BJ (cell line): ENCODE results near the gene MIDN. TPM values are rescaled to one million over a fixed set of nuclear protein-coding genes. Genes with fewer than 3 reads are reported as not detected.

Source experiments
- CTCF ChIA-PET: fragments of 350-600 bp; formaldehyde crosslinking; extraction: SDS; loops from one replicate; lab custom pipeline; 2021; ENCODE audit warnings: antibody characterized with exemption, inconsistent platforms; lab: Yijun Ruan, JAX
- POLR2A ChIA-PET: fragments of 300-600 bp; sonication (Branson Sonifier 250); formaldehyde crosslinking; extraction: SDS; loops from one replicate; lab custom pipeline; 2021; ENCODE audit warnings: antibody characterized with exemption; lab: Charles Lee
- DNase-seq: peaks from one replicate; pipeline ENCODE4 v3.0.0-alpha.2; 2011; ENCODE audit warnings: low read depth
- H3K27me3 ChIP-seq: 2 replicates; pipeline ENCODE4 v1.6.0; 2011; ENCODE audit warnings: low read length; ENCODE audit not compliant: control insufficient read depth, insufficient read depth
- H3K36me3 ChIP-seq: 2 replicates; pipeline ENCODE4 v1.5.1; 2011; ENCODE audit warnings: low read length; ENCODE audit not compliant: control insufficient read depth, insufficient read depth
- H3K4me3 ChIP-seq: 2 replicates; pipeline ENCODE4 v1.5.1; 2011; ENCODE audit warnings: low read depth, mild to moderate bottlenecking, control low read depth, low read length
- polyA plus RNA-seq: library from polyadenylated mRNA; depleted of rRNA; stranded (reverse); fragments of >200 nt; gene quantifications from 2 replicates; pipeline ENCODE4 v1.2.3, GENCODE V29; 2011
- TF ChIP-seq, protein P1 (sequence below): IDR thresholded peaks from 2 replicates; pipeline ENCODE4 v1.5.1; 2011; ENCODE audit warnings: low read depth, mild to moderate bottlenecking, control low read depth, inconsistent platforms, low read length, moderate library complexity; ENCODE audit not compliant: insufficient read depth

The MIDN gene
- polyA plus RNA-seq, 1 experiment, result 8.4 TPM

DNA sequence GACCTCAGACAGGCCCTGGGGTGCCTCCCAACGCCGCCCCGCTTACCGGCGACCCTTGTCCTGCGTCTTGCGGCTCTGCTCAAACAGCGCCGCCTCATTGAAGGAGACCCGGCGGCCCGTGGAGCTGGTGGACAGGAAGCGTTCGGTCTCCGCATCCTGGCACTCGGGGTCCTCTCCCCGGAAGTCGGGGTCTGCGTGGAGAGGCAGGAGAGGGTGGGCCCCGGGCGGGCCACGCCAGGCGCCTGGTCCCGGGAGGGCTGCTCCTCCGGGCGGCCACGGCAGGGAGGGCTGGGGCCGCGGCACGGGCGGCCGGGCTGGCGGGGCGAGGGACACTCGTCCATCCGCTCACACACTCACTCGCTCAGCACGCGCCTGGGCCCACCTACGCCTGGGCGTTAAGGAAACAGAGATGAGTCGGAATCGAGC lies 13.4 kb upstream of the MIDN start:
- Histone ChIP-seq H3K27me3 (no peaks in the 10 kb centered on the region), H3K4me3 (no peak overlapping the region), H3K36me3 (peaks cover 10% of the 10 kb centered on the region)
- ChIA-PET POLR2A (no interaction called here), CTCF (no interaction called here)
- no peak for DNase-seq
- TF ChIP-seq, protein P1, sequence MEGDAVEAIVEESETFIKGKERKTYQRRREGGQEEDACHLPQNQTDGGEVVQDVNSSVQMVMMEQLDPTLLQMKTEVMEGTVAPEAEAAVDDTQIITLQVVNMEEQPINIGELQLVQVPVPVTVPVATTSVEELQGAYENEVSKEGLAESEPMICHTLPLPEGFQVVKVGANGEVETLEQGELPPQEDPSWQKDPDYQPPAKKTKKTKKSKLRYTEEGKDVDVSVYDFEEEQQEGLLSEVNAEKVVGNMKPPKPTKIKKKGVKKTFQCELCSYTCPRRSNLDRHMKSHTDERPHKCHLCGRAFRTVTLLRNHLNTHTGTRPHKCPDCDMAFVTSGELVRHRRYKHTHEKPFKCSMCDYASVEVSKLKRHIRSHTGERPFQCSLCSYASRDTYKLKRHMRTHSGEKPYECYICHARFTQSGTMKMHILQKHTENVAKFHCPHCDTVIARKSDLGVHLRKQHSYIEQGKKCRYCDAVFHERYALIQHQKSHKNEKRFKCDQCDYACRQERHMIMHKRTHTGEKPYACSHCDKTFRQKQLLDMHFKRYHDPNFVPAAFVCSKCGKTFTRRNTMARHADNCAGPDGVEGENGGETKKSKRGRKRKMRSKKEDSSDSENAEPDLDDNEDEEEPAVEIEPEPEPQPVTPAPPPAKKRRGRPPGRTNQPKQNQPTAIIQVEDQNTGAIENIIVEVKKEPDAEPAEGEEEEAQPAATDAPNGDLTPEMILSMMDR, result no peak

DNA sequence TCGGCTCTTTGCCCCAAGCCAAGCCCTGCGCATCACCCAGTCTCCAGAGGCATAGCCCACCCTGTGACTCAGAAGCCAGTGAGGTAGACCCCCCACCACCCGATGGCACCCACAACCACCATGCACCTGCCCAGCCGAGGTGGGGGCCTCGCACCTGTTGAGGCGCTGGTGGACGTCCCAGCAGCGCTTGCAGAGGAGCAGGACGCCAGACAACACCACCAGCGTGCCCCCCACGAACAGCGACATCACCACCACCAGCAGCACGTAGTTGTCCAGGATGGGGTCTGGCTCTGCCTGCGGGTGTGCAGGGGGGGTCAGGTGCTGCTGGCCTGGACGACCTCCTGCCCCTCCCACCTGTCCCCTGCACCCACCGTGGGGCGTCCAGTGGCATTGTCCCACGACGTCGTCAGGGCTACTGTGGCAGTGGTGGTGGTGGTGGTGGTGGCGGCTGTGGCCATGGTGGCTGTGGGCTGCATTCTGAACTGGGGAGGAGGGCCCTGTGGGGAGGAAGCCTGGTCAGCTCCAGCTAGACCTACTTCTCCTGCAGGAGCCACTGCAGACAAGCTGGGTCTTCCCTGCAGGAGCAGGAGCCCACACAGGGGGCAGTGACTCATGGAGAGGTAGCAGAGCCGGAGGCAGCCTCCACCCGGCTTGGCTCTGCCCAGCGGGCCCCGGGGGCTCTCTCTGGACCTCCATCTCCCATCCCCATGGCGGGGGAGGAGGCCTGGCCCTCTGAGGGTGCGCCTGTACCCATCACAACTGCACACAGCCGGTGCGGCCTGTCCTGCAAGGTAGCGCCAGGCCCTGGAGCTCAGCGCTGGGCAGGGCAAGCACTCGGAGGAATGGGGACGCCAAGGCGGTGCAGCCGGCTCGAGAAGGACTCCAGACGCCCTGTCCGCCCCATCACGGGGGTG lies 12.5 kb upstream of the MIDN start:
- POLR2A ChIA-PET, result no interaction called here
- CTCF ChIA-PET, result no interaction called here
- TF ChIP-seq, protein P1, result no peak
- peaks cover 10% of the 10 kb centered on the region for H3K36me3 ChIP-seq
- no peaks in the 10 kb centered on the region for H3K27me3 ChIP-seq
- no peak for DNase-seq
- peak overlapping the region; percentile 90 for H3K4me3 ChIP-seq

DNA sequence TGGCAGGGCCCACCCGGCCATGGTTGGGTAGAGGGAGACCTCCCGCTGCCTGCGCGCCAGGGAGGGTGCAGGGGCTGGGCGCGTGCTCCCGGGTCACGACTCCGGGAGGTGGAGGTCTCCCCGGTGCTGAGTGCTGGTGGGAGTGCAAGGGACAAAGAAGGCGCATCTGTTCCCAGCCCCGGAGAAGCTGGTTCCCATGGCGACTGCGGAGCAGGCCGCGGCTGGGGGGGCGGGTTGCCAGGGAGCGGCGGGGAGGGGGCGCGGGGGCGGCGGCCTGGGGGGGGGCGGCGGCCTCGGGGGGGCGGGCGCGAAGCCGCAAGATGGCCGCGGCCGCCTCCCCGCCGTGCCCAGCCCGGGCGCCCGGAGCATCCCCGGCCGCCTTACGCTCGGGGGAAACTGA lies 11.8 kb upstream of the MIDN start:
- ChIA-PET CTCF (no interaction called here), POLR2A (no interaction called here)
- TF ChIP-seq, protein P1, result no peak
- no peaks in the 10 kb centered on the region for H3K27me3 ChIP-seq
- peaks cover 10% of the 10 kb centered on the region for H3K36me3 ChIP-seq
- H3K4me3 ChIP-seq, result peak overlapping the region; percentile 90
- DNase-seq, result no peak

DNA sequence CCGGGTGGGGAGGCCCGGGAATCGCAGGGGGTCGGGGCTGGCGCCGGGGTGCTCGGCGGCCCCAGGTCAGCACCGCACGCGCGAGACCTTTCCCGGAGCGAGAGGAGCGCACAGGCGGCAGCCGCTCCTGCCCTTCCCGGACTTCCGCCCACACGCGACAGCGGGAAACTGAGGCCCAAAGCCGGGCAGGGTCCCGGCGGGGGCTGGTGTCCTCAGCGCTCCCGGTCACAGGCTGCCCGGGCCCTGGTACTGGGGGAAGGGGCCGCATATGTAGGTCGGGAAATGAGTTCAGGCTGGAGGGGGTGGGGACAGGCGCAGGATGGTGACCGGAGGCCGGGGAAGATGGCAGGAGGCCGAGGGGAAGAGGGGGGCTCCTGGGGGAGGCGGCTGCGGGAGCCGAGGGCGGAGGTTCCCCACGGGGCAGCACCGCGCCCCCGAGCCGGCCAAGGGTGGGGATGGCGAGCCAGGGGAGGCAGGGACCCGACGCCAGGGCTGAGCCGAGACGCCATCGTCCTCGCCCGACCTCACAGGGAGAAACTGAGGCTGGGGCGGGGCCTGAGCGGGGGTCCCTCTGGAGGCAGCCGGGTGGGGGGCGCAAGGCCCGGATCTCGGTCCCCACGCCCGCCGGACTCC lies 11.2 kb upstream of the MIDN start:
- peak overlapping the region; percentile 90 for H3K4me3 ChIP-seq
- ChIA-PET POLR2A (no interaction called here), CTCF (no interaction called here)
- DNase-seq, result no peak
- TF ChIP-seq, protein P1, result no peak
- peaks cover 10% of the 10 kb centered on the region for H3K36me3 ChIP-seq
- no peaks in the 10 kb centered on the region for H3K27me3 ChIP-seq

DNA sequence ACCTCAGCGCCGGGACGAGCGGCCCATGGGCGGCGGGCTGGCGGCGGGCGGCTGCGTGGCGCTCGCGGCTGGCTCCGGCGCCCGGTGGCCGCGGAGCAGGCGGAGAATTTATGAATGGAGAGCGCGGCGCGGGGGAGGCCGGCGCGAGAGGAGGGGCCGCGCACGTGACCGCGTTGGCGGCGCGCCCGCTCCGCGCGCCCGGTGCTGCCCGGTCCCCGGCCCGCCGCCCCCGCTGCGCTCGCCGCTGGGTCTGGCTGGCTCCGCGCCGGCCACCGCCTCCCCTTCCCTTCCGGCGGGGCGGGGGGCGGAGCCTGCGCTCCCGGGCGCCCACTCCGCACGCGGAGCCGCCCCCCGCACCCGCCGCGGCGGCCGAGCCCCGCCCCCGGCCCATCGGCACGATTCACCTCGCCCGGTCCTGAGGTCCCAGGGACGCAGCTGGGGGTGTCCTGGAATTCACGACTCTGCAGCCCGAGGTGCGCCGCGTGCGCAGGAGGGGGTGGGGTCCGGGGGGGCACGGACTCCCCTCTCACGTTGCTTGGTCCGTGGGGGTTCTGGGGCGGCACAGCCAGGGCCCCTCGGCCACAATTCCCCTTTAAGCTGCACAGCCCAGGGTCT lies 10.5 kb upstream of the MIDN start, which contains the start of gene CBARP:
Gene CBARP, minus strand, starts transcription at position 252 of the 615 bp plus-strand sequence. CDS start 1,905 bp downstream, outside the sequence.
- ChIA-PET CTCF (interaction anchor here (0.6 to 1.6 kb wide), 6 partner anchors 9 to 257 kb away, joined by 3 to 6 read pairs (median 3); partner anchors contain the start of gene WDR18), POLR2A (interaction anchor here (0.8 kb wide), 1 partner anchor 31 kb away, joined by 3 read pairs; the partner anchor contains the start of gene CIRBP)
- Histone ChIP-seq H3K4me3 (peak within 1 kb of the TSS; percentile 90), H3K27me3 (no peaks in the 10 kb centered on the region), H3K36me3 (peaks cover 10% of the 10 kb centered on the region)
- TF ChIP-seq, protein P1, result no peak
- DNase-seq, result no peak
